Activated naive CD8-positive, alpha-beta T cell treated with anti-CD3 and anti-CD28 coated beads, Interleukin-2, amount 10 ng/mL, durations not matched to agents 7 days and 5 days (primary cell): Measurements from ENCODE around the gene VWA5B1. TPM values are rescaled to one million over a fixed set of nuclear protein-coding genes. Genes with fewer than 3 reads are reported as not detected.

Source experiments
- ATAC-seq: fragments of 150-1000 bp; cut with Tn5 transposase; one replicate; pipeline ENCODE4 v1.10.0; 2021; ENCODE audit warnings: low read depth, moderate library complexity
- POLR2A ChIA-PET: fragments of 350-600 bp; sonication (Branson Sonifier 250); formaldehyde crosslinking; loops from one replicate; lab custom pipeline; 2021; ENCODE audit warnings: antibody characterized with exemption; lab: Charles Lee
- DNase-seq: peaks from one replicate; pipeline ENCODE4 v3.0.0; 2021
- H3K27ac Mint-ChIP-seq: one replicate; pipeline ENCODE4 v1.8.0; 2022; ENCODE audit warnings: mild to moderate bottlenecking, mixed read lengths
- H3K27me3 Mint-ChIP-seq: one replicate; pipeline ENCODE4 v1.8.0; 2022; ENCODE audit warnings: mild to moderate bottlenecking, moderate library complexity, mixed read lengths
- H3K36me3 Mint-ChIP-seq: one replicate; pipeline ENCODE4 v1.8.0; 2021; ENCODE audit warnings: mild to moderate bottlenecking, mixed read lengths
- H3K4me1 Mint-ChIP-seq: one replicate; pipeline ENCODE4 v1.8.0; 2021; ENCODE audit warnings: mixed read lengths
- H3K4me3 Mint-ChIP-seq: one replicate; pipeline ENCODE4 v1.8.0; 2022; ENCODE audit warnings: mild to moderate bottlenecking, moderate library complexity, mixed read lengths
- H3K9me3 Mint-ChIP-seq: one replicate; pipeline ENCODE4 v1.8.0; 2021; ENCODE audit warnings: mixed read lengths
- total RNA-seq, 2 experiments: library from RNA; stranded (reverse); gene quantifications; one replicate each; pipeline ENCODE4 v1.2.3, GENCODE V29; 2021

The VWA5B1 gene
- total RNA-seq, 2 experiments from 2014 or later, result not detected

- no peaks in the 10 kb centered on the region for H3K4me1 Mint-ChIP-seq
- DNase-seq, result peak; percentile 71
- no peaks in the 10 kb centered on the region for H3K36me3 Mint-ChIP-seq
- no peak overlapping the region for H3K27ac Mint-ChIP-seq
- H3K27me3 Mint-ChIP-seq, result peaks cover 15% of the 10 kb centered on the region
- H3K9me3 Mint-ChIP-seq, result no peaks in the 10 kb centered on the region
- H3K4me3 Mint-ChIP-seq, result no peak overlapping the region
- peak; percentile 58 for ATAC-seq
- POLR2A ChIA-PET, result no interaction called here
Measured at GRCh38 chr1:20376880-20377494, 86.3 kb downstream of the VWA5B1 start.

- H3K27me3 Mint-ChIP-seq, result peaks cover 14% of the 10 kb centered on the region
Measured at GRCh38 chr1:20377516-20378270, 87.0 kb downstream of the VWA5B1 start.

DNA sequence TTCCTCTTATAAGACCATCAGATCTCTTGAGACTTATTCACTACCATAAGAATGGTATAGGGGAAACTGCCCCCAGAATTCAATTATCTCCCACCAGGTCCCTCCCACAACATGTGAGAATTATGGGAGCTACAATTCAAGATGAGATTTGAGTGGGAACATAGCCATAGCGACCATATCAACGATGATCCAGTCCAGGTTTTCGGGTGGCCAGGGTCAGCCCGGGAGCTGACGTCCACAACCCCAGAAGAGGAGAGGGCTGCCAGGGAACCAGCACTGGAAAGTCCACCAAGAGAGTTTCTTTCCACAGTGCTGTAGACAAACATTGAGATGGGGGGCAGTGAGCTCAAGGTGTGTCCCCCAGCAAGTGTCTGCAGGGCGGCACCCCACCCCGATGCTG is 88.4 kb downstream of the VWA5B1 start:
- no peak overlapping the region for H3K4me3 Mint-ChIP-seq
- DNase-seq (no peak), ATAC-seq (no peak)
- no peaks in the 10 kb centered on the region for H3K36me3 Mint-ChIP-seq
- POLR2A ChIA-PET, result no interaction called here
- peaks cover 8% of the 10 kb centered on the region for H3K27me3 Mint-ChIP-seq
- no peak overlapping the region for H3K27ac Mint-ChIP-seq
- no peaks in the 10 kb centered on the region for H3K4me1 Mint-ChIP-seq
- H3K9me3 Mint-ChIP-seq, result no peaks in the 10 kb centered on the region

More at GRCh38 chr1:20377516-20378270, 87.0 kb downstream of the VWA5B1 start:
- Mint-ChIP-seq H3K9me3 (no peaks in the 10 kb centered on the region), H3K27ac (no peak overlapping the region), H3K4me1 (no peaks in the 10 kb centered on the region), H3K36me3 (no peaks in the 10 kb centered on the region), H3K4me3 (no peak overlapping the region)
- POLR2A ChIA-PET, result no interaction called here
- no peak for DNase-seq
- no peak for ATAC-seq

- no peak overlapping the region for H3K4me3 Mint-ChIP-seq
- H3K27ac Mint-ChIP-seq, result no peak overlapping the region
- H3K27me3 Mint-ChIP-seq, result peaks cover 11% of the 10 kb centered on the region
- no peak for DNase-seq
- H3K36me3 Mint-ChIP-seq, result no peaks in the 10 kb centered on the region
- H3K9me3 Mint-ChIP-seq, result no peaks in the 10 kb centered on the region
- no peaks in the 10 kb centered on the region for H3K4me1 Mint-ChIP-seq
- ATAC-seq, result no peak
- POLR2A ChIA-PET, result no interaction called here
Measured at GRCh38 chr1:20380175-20380574, 89.5 kb downstream of the VWA5B1 start.

DNA sequence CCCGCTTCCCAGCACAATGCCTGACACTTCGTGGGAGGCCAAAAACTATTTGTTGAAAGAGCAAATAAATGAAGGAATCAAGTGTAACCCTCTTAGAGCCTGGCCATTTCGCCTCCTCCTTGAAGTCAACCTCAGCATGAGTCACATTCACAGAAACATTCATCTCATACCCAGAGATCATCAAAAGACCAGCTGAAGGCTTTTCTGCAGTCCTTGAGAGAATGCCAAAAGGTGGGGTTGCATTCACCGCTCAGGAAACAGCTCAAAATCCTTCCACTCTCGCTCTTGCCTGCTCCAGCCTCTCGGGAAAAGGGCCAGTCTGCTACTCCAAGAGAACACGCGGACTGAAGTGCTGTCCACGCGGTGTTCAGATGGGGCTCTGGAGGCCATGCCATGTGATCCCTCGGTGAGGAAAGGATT is 90.0 kb downstream of the VWA5B1 start:
- ATAC-seq (no peak), DNase-seq (no peak)
- POLR2A ChIA-PET, result no interaction called here
- H3K4me3 Mint-ChIP-seq, result no peak overlapping the region
- H3K9me3 Mint-ChIP-seq, result no peaks in the 10 kb centered on the region
- H3K36me3 Mint-ChIP-seq, result no peaks in the 10 kb centered on the region
- no peak overlapping the region for H3K27ac Mint-ChIP-seq
- H3K4me1 Mint-ChIP-seq, result no peaks in the 10 kb centered on the region
- H3K27me3 Mint-ChIP-seq, result peaks cover 14% of the 10 kb centered on the region

GRCh38 chr1:20381045-20381641 is 90.5 kb downstream of the VWA5B1 start:
- ATAC-seq, result no peak
- H3K4me1 Mint-ChIP-seq, result no peaks in the 10 kb centered on the region

DNA sequence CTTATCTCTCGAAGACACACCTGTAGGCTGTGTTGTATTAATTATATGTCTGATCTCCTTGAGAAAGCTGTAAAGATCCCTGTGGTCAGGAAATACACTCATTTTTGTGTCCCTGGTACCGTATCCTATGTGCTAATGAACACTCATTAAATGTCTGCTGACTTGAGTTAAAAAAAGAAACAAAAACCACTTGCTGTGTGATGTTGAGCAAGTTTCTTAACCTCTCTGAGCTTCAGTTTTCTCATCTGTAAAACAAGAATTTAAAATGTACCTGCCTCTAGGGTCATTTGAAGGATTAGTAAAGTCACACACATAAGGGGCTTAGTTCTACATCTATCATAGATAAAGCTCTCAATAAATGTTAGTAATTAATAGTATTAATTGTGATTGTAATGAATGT is 91.3 kb downstream of the VWA5B1 start:
- ATAC-seq (no peak), DNase-seq (no peak)
- Mint-ChIP-seq H3K4me1 (no peaks in the 10 kb centered on the region), H3K36me3 (no peaks in the 10 kb centered on the region), H3K27ac (no peak overlapping the region), H3K4me3 (no peak overlapping the region), H3K27me3 (peaks cover 16% of the 10 kb centered on the region), H3K9me3 (no peaks in the 10 kb centered on the region)
- POLR2A ChIA-PET, result no interaction called here

More at GRCh38 chr1:20381045-20381641, 90.5 kb downstream of the VWA5B1 start:
- no peaks in the 10 kb centered on the region for H3K9me3 Mint-ChIP-seq
- H3K27ac Mint-ChIP-seq, result no peak overlapping the region
- H3K36me3 Mint-ChIP-seq, result no peaks in the 10 kb centered on the region
- no peak overlapping the region for H3K4me3 Mint-ChIP-seq
- POLR2A ChIA-PET, result no interaction called here
- DNase-seq, result no peak
- peaks cover 11% of the 10 kb centered on the region for H3K27me3 Mint-ChIP-seq

DNA sequence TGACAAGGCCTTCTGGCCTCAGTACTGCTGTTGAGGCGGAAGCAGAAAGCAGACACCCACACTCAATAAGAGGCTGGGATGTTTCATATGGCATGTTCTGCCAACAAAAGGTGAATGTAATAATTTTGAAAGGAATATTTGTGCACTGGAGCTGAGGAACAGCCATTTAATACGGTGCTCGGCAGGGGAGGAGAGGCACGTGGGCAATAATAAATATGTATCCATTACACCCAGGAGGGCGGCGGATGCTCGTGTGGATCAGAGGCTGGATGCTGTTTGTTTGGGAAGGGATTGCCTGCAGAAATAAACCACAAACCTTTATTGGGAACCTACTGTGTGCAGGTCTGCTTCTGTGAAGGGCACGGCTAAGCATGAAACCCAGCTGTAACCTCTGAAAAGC is 92.0 kb downstream of the VWA5B1 start:
- Mint-ChIP-seq H3K4me1 (no peaks in the 10 kb centered on the region), H3K27ac (no peak overlapping the region), H3K4me3 (no peak overlapping the region), H3K9me3 (no peaks in the 10 kb centered on the region), H3K27me3 (peaks cover 14% of the 10 kb centered on the region), H3K36me3 (no peaks in the 10 kb centered on the region)
- DNase-seq (no peak), ATAC-seq (no peak)
- POLR2A ChIA-PET, result no interaction called here

DNA sequence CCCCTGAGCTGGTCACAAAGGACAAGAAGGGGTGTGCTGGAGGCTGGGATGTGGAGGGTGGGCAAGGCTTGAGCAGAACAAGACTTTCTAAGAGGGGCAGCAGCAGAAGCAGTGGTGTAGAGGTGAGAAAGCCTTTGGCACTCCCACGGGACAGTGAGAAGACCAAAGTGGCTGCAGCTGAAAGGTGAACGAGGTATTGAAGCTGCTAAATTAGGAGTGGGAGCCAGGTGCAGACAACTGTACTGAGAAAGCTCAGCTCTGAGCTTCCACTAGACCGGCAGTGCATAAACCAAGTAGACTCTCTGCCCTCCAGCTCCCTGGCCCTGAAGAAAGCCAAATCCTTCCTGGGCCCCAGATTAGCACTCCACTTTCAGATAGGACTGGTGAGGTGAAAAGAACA is 93.0 kb downstream of the VWA5B1 start:
- Mint-ChIP-seq H3K27ac (no peak overlapping the region), H3K27me3 (peaks cover 14% of the 10 kb centered on the region), H3K4me1 (no peaks in the 10 kb centered on the region), H3K9me3 (no peaks in the 10 kb centered on the region), H3K36me3 (no peaks in the 10 kb centered on the region), H3K4me3 (no peak overlapping the region)
- DNase-seq (no peak), ATAC-seq (no peak)
- POLR2A ChIA-PET, result no interaction called here

GRCh38 chr1:20385630-20386029 is 95.0 kb downstream of the VWA5B1 start:
- Mint-ChIP-seq H3K36me3 (no peaks in the 10 kb centered on the region), H3K4me1 (no peaks in the 10 kb centered on the region), H3K9me3 (no peaks in the 10 kb centered on the region), H3K4me3 (no peak overlapping the region), H3K27ac (no peak overlapping the region), H3K27me3 (peaks cover 14% of the 10 kb centered on the region)
- ATAC-seq (no peak), DNase-seq (no peak)
- POLR2A ChIA-PET, result no interaction called here

DNA sequence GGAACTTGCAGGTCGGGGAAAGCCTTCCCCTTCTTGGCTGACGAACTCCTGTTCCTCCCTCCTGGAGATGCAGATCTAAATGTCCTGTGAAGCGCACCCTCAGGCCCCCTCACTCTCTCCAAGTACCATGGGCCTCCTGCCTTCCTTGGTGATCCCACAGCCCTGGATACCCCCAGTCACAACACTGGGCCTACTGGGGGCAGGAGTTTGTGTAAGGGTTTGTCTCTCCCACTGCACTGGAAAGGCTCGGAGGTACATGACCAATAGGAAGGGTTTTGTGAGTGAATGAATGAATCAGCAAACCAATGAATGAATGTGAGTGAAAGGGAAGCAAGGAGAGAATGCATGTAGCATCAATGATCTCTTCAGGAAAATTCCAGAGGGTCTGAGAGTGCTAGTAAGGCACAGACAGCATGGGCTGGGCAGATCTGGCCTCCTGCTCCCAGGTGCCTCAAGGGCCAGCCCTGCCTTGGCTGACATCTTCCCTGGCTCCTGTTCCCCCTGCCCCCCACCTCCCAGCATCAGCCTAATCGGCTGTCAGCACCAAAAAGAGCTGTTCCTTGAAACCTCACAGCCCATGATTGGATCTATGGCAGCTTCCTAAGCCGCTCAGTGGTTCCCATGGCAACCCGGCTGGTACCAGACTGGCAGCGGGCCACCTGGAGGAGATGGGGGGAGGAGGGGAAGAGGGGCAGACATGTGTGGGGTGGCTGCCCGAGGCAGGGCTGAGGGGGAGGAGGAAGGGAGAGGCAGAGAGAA is 95.8 kb downstream of the VWA5B1 start:
- Mint-ChIP-seq H3K4me1 (no peaks in the 10 kb centered on the region), H3K4me3 (no peak overlapping the region), H3K36me3 (no peaks in the 10 kb centered on the region), H3K9me3 (no peaks in the 10 kb centered on the region), H3K27ac (no peak overlapping the region), H3K27me3 (peaks cover 16% of the 10 kb centered on the region)
- ATAC-seq (no peak), DNase-seq (no peak)
- POLR2A ChIA-PET, result no interaction called here

GRCh38 chr1:20389571-20389970 is 98.9 kb downstream of the VWA5B1 start:
- no peaks in the 10 kb centered on the region for H3K9me3 Mint-ChIP-seq
- DNase-seq (no peak), ATAC-seq (no peak)
- H3K4me3 Mint-ChIP-seq, result no peak overlapping the region
- POLR2A ChIA-PET, result no interaction called here
- peaks cover 23% of the 10 kb centered on the region for H3K27me3 Mint-ChIP-seq
- no peaks in the 10 kb centered on the region for H3K4me1 Mint-ChIP-seq
- H3K36me3 Mint-ChIP-seq, result no peaks in the 10 kb centered on the region
- H3K27ac Mint-ChIP-seq, result no peak overlapping the region

DNA sequence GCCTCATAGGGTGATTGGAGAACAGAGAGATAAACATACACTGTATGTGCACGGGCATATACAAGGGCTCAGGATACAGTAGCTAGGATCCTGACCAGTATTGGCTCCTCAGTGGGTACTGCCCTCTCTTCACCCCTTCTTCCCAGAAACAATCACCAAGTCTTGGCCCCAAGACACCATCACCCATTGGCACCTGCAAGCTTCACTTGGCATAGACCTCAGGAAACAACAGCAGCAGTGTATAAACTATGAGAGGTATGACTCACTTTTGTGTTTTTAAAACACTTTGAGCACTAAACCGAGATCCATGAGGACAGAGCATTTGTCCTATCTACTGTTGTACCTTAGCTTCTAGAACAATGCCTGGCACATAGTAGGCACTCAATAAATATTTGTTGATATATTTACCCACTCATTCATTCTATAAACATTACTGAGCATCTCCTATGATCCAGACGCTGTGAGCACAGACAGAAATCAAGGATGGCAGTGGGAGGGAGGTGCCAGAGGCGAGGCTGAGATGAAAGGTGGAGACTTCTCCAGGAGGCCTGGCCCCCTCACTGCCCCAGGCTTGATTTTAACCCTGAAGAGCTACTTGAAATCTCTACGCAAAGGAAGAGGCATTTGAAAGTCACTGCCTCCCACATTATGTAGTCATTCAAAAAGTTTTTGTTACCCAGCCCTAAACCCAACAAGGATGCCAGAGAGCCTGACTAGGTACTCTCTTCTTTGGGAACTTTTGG is 100.1 kb downstream of the VWA5B1 start:
- DNase-seq (no peak), ATAC-seq (no peak)
- peaks cover 24% of the 10 kb centered on the region for H3K27me3 Mint-ChIP-seq
- H3K4me3 Mint-ChIP-seq, result no peak overlapping the region
- H3K36me3 Mint-ChIP-seq, result no peaks in the 10 kb centered on the region
- peaks cover 1% of the 10 kb centered on the region for H3K9me3 Mint-ChIP-seq
- POLR2A ChIA-PET, result no interaction called here
- no peaks in the 10 kb centered on the region for H3K4me1 Mint-ChIP-seq
- H3K27ac Mint-ChIP-seq, result no peak overlapping the region
